ENCODE data around the gene RAP1A. TPM values are rescaled to one million over a fixed set of nuclear protein-coding genes. Genes with fewer than 3 reads are reported as not detected.
A peak's percentile ranks its signal among the peaks of the same experiment; 100 is the strongest.

The RAP1A gene
- total RNA-seq, 1 donor from 2014 or later, result 326 TPM

GRCh38 chr1:111755331-111756123 lies 135.9 kb downstream of the RAP1A start, which contains the start of gene DDX20:
Gene DDX20 (plus strand): TSS chr1:111755901. CDS start chr1:111755925, 24 bp downstream.
- H3K9me3 Mint-ChIP-seq, result no peaks in the 10 kb centered on the region
- intact Hi-C loops (cut with micrococcal nuclease), result loop anchor here (1.0 to 5.0 kb wide), 14 partner anchors 14 to 1417 kb away; partner anchors contain the start of genes ATP5PB, CEPT1, DRAM2 and INKA2
- peak; percentile 92 for DNase-seq (ENCODE audit: low spot score)

DNA sequence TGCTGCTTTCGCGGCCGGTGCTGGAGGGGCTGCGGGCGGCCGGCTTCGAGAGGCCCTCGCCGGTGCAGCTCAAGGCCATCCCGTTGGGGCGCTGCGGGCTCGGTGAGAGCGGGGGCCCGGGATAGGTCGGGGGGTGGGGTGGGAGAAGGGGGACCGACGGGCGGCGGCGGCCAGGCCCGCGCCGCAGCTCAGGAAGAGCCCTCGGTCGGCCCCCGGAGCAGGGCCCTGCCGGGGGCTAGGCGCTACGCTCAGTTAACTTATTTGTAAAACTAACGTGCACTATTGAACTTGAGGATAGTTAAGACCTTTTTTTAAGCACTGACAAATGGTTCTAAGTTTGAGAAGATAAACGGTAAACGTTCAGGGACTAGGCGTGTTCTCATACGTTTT lies 136.5 kb downstream of the RAP1A start:
- H3K36me3 Mint-ChIP-seq (ENCODE audit: low read depth), result peaks cover 25% of the 10 kb centered on the region
- peaks cover 35% of the 10 kb centered on the region for H3K4me1 Mint-ChIP-seq (ENCODE audit: low read depth)
- no peaks in the 10 kb centered on the region for H3K9me3 Mint-ChIP-seq
- H3K4me3 Mint-ChIP-seq, result peak overlapping the region; percentile 83
- no peak for DNase-seq (ENCODE audit: low spot score)
- intact Hi-C loops (cut with micrococcal nuclease), result loop anchor here (5.0 kb wide), 3 partner anchors 614 to 879 kb away; partner anchors contain the start of genes CEPT1, DRAM2 and LRIF1
- peak overlapping the region; percentile 97 for H3K27ac Mint-ChIP-seq
- peaks cover 6% of the 10 kb centered on the region for H3K27me3 Mint-ChIP-seq (ENCODE audit: insufficient read depth)

More at GRCh38 chr1:111755331-111756123, 135.9 kb downstream of the RAP1A start, which contains the start of gene DDX20:
- H3K27me3 Mint-ChIP-seq (ENCODE audit: insufficient read depth), result peaks cover 12% of the 10 kb centered on the region
- peak within 1 kb of the TSS; percentile 97 for H3K27ac Mint-ChIP-seq
- peaks cover 21% of the 10 kb centered on the region for H3K36me3 Mint-ChIP-seq (ENCODE audit: low read depth)
- peak within 1 kb of the TSS; percentile 83 for H3K4me3 Mint-ChIP-seq
- H3K4me1 Mint-ChIP-seq (ENCODE audit: low read depth), result peaks cover 35% of the 10 kb centered on the region

GRCh38 chr1:111758373-111758772 lies 138.8 kb downstream of the RAP1A start:
- Mint-ChIP-seq H3K27ac (peak overlapping the region; percentile 10), H3K4me3 (peak overlapping the region; percentile 12), H3K27me3 (ENCODE audit: insufficient read depth) (no peaks in the 10 kb centered on the region), H3K9me3 (no peaks in the 10 kb centered on the region), H3K36me3 (ENCODE audit: low read depth) (peaks cover 38% of the 10 kb centered on the region), H3K4me1 (ENCODE audit: low read depth) (peaks cover 34% of the 10 kb centered on the region)
- no peak for DNase-seq (ENCODE audit: low spot score)
- intact Hi-C loops (cut with micrococcal nuclease), result loop anchor here (5.0 kb wide), 3 partner anchors 616 to 881 kb away; partner anchors contain the start of genes CEPT1, DRAM2 and LRIF1

DNA sequence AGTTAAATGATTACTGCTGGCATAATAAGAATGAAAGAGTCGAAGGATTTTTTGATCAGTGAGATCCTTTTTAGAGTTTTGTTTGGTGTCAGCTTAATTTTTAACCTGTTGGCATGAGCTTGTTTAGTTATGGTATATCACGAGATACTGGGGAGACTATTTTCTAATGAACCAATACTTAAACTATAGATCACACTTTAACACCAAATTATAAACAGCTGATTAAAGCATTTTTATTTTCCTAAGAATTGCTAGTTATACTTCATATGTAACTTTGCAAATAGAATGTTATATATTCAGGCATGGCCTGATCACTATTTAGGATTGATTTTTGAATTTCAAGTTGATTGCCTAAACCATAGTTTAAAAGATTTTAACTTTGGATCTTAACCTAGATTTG lies 142.1 kb downstream of the RAP1A start:
- Mint-ChIP-seq H3K9me3 (no peaks in the 10 kb centered on the region), H3K27me3 (ENCODE audit: insufficient read depth) (no peaks in the 10 kb centered on the region)

GRCh38 chr1:111762332-111762731 lies 142.7 kb downstream of the RAP1A start:
- intact Hi-C loops (cut with micrococcal nuclease), result no loop called here
- H3K4me3 Mint-ChIP-seq, result no peak overlapping the region
- H3K27ac Mint-ChIP-seq, result no peak overlapping the region
- no peaks in the 10 kb centered on the region for H3K9me3 Mint-ChIP-seq
- peaks cover 57% of the 10 kb centered on the region for H3K36me3 Mint-ChIP-seq (ENCODE audit: low read depth)
- no peak for DNase-seq (ENCODE audit: low spot score)
- H3K27me3 Mint-ChIP-seq (ENCODE audit: insufficient read depth), result no peaks in the 10 kb centered on the region
- peaks cover 26% of the 10 kb centered on the region for H3K4me1 Mint-ChIP-seq (ENCODE audit: low read depth)

More for the DNA sequence above, 142.1 kb downstream of the RAP1A start:
- no peak overlapping the region for H3K27ac Mint-ChIP-seq
- H3K4me3 Mint-ChIP-seq, result no peak overlapping the region
- intact Hi-C loops (cut with micrococcal nuclease), result no loop called here
- DNase-seq (ENCODE audit: low spot score), result no peak
- peaks cover 27% of the 10 kb centered on the region for H3K4me1 Mint-ChIP-seq (ENCODE audit: low read depth)
- H3K36me3 Mint-ChIP-seq (ENCODE audit: low read depth), result peaks cover 57% of the 10 kb centered on the region

Other genes with a start within 250 kb of the RAP1A start
- gene OVGP1, start 192.1 kb upstream of the RAP1A start, total RNA-seq, result 0.49 TPM in 2 replicates
- 61.3 and 62.5 TPM in 2 replicates for gene WDR77, start 170.5 kb upstream of the RAP1A start, total RNA-seq
- 280 and 282 TPM in 2 replicates for gene ATP5PB, start 170.3 kb upstream of the RAP1A start, total RNA-seq
- gene C1orf162, start 145.8 kb upstream of the RAP1A start, total RNA-seq, result 0.70 and 1.3 TPM in 2 replicates
- 0.10 and 0.20 TPM in 2 replicates for gene ADORA3, start 116.2 kb upstream of the RAP1A start, total RNA-seq
- gene TMIGD3, start 116.2 kb upstream of the RAP1A start, total RNA-seq, result not detected in 2 replicates
- 1.3 and 1.7 TPM in 2 replicates for gene INKA2, start 119.6 kb downstream of the RAP1A start, total RNA-seq
- 21.5 and 25.2 TPM in 2 replicates for gene DDX20, start 136.1 kb downstream of the RAP1A start, total RNA-seq

All from activated T-helper 1 cell treated with anti-CD3 and anti-CD28 coated beads, Interleukin-12 subunit alpha, Interleukin-12 subunit beta, Interleukin-2, Interleukin-4 antibody, amounts not matched to agents 30 ng/mL and 10 ng/mL and 1 ng/mL, durations not matched to agents 14 hours and 24 hours and 36 hours (primary cell).